OCI-LY7 (cell line): ENCODE measurements around the gene PCDHB13.
"Not testable (repeated sequence)": the region's sequence is repeated elsewhere in the genome, so short reads cannot be mapped to it uniquely, and the experiment has no call there.

Experiments used
- EZH2phosphoT487 ChIP-seq: fragments of 200-600 bp; sonication (generic); IDR thresholded peaks from 2 replicates; pipeline ENCODE4 v1.6.1; 2018; ENCODE audit warnings: low read depth, borderline replicate concordance, mild to moderate bottlenecking, mixed run types, antibody characterized with exemption, low read length, moderate library complexity, mixed read lengths
- TF ChIP-seq, protein P1 (sequence below): fragments of 200-600 bp; sonication (generic); conservative IDR thresholded peaks from 2 replicates; pipeline ENCODE4 v1.5.1; 2014; ENCODE audit warnings: mild to moderate bottlenecking, antibody characterized with exemption, low read length, moderate library complexity, mixed read lengths

DNA sequence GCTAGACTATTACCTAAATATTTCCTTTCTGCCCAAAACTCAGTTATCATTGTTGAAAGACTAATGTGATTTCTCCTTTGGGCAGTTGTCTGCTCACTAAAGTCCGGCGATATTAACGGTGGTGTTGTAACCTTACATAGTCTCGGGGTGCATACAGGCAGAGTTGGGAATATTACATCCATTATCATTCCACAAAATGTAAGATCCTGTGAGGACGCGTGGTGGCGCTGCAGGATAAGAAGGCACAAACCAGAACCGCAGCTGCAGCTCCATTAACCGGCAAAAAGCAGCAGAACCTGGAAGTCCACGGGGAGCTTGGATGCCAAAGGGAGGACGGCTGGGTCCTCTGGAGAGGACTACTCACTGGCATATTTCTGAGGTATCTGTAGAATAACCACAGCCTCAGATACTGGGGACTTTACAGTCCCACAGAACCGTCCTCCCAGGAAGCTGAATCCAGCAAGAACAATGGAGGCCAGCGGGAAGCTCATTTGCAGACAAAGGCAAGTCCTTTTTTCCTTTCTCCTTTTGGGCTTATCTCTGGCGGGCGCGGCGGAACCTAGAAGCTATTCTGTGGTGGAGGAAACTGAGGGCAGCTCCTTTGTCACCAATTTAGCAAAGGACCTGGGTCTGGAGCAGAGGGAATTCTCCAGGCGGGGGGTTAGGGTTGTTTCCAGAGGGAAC, at the start of gene PCDHB13:
- TF ChIP-seq, protein P1, sequence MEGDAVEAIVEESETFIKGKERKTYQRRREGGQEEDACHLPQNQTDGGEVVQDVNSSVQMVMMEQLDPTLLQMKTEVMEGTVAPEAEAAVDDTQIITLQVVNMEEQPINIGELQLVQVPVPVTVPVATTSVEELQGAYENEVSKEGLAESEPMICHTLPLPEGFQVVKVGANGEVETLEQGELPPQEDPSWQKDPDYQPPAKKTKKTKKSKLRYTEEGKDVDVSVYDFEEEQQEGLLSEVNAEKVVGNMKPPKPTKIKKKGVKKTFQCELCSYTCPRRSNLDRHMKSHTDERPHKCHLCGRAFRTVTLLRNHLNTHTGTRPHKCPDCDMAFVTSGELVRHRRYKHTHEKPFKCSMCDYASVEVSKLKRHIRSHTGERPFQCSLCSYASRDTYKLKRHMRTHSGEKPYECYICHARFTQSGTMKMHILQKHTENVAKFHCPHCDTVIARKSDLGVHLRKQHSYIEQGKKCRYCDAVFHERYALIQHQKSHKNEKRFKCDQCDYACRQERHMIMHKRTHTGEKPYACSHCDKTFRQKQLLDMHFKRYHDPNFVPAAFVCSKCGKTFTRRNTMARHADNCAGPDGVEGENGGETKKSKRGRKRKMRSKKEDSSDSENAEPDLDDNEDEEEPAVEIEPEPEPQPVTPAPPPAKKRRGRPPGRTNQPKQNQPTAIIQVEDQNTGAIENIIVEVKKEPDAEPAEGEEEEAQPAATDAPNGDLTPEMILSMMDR, result peak; percentile 56
- TF ChIP-seq EZH2phosphoT487, result not testable (repeated sequence)
